ENCODE data around the gene ATG7. TPM values are rescaled to one million over a fixed set of nuclear protein-coding genes. Genes with fewer than 3 reads are reported as not detected.
"Not testable (repeated sequence)": the region's sequence is repeated elsewhere in the genome, so short reads cannot be mapped to it uniquely, and the experiment has no call there.

ATG7 gene
- total RNA-seq, 1 experiment from 2014 or later, result 35.2 TPM

DNA sequence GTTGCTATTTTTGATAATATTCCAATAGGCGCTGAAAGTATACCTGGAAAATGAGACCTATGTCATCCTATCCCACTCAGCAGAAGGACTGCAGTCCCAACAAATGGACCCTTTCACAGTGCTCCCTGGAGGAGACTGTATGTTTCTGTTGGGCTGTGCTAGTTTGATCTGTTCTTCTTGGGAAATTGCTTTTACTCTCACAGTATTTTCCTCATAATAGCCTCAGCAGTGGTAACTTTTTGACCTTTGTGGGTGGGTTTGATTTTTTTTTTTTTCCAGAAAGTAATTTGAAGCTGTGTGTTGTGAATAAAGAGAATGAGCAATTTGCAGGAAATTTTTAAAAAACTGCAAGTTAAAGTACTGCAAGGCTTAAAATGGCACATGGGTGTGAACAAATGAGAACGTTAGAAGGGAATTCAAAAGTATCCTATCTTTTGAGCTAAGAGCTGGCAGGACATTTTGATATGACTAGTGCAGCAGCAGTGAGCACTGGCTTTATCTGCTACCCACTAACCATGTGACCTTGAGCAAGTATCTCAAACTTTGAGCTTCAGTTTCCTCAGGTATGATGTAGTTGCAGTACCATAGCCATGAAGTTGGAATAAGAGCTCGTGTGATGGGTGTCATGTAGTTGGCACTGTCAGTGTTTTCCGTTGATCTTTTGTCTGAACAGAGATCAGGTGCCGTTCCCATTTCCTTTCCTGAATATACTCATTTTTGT, 118.4 kb downstream of the ATG7 start:
- no peak for DNase-seq
- Histone ChIP-seq H3K36me3 (replicated peaks; ENCODE audit: control insufficient read depth, insufficient read depth, low read length) (no peaks in the 10 kb centered on the region), H3K27me3 (ENCODE audit: control insufficient read depth, insufficient read depth, low read length) (no peaks in the 10 kb centered on the region), H3K4me3 (ENCODE audit: insufficient read depth, low read depth, low read length) (no peak overlapping the region)

DNA sequence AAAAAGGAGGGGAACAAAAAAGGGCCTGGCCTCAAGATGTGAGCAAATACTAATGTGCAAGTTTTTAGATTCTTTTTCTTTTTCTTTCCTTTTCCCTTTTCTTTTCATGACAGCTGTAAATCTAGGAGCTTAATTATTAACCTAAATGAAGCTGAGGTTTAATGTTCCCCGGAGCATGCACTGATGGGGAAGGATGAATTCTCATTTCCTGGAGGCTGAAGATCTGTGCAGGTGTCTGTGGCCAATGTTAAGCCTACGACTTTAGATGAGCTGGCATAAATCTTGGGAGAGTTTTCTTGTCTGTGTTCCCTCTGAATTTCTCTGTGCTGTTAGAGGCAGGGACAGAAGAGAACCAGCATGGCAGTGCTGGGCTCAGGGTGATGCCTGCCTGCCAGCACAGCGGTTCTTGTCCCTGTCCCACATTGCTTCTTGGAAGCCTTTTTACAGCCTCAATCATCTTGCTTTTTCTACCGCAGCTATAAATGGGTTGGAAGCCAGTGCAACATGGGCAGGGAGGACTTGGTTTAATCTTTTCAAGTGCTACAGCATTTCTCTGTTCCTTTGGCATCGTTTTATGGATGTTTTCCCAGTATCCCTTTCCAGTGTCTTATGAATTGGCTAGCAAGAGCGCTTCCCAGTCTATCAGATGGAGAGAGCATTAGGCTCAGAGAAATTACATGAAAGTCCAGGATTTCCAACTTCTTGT, 119.1 kb downstream of the ATG7 start:
- Histone ChIP-seq H3K4me3 (ENCODE audit: insufficient read depth, low read depth, low read length) (no peak overlapping the region), H3K27me3 (ENCODE audit: control insufficient read depth, insufficient read depth, low read length) (no peaks in the 10 kb centered on the region)

DNA sequence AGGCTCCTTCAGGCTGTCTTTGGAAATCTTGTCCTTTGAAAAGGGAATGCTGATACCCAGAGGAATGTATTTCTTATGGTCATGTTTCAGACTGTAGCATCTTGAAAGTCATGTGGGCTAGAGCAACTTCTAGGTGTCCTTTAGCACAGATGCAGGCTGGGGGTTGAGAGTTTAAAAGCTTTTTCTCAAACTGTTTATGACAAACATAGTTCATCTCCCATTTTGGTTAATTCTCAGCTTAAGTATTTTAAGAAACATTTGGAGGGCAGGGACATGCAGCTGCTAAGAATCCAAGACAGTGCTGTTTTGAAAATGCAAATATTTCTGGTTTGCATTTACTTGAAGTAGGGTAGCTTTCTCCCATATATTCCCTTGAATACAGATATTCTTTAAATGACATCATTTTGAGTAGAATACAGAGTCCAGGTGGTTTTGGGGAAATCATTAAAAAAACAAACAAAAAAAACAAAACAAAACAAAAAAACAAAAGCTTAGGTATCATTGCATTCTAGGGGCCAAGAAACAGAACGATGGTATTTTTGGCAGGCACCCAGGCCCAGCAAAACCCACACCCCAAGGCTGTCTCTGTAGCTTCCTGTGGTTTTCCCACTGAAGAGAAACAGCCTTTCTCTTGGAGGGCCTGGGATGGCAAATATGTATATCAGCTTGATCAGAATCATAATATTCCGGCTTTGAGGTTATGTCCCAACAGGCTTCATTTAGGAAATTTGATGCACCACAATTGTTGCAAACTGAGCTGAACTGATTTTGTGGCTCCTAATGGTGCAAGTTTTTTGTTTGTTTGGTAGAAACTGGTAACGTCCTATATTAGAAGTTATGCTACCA, 120.0 kb downstream of the ATG7 start:
- Histone ChIP-seq H3K27me3 (ENCODE audit: control insufficient read depth, insufficient read depth, low read length) (no peaks in the 10 kb centered on the region), H3K36me3 (replicated peaks; ENCODE audit: control insufficient read depth, insufficient read depth, low read length) (no peaks in the 10 kb centered on the region), H3K4me3 (ENCODE audit: insufficient read depth, low read depth, low read length) (no peak overlapping the region)
- DNase-seq, result no peak

More for the DNA sequence above, 119.1 kb downstream of the ATG7 start:
- DNase-seq, result no peak
- no peaks in the 10 kb centered on the region for H3K36me3 ChIP-seq (replicated peaks; ENCODE audit: control insufficient read depth, insufficient read depth, low read length)

DNA sequence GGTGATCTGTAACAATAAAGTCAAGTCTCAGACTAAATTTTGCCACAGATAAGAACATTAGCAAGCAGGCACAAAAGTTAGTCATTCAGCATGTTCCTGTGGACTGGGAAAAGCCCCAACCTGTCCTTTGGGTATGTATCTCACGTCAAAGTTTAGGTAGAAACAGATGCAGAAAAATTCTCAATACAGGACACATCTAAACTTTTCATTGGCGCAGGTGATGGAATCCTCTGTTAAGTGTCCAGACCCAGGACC, 120.6 kb downstream of the ATG7 start:
- Histone ChIP-seq H3K36me3 (replicated peaks; ENCODE audit: control insufficient read depth, insufficient read depth, low read length) (no peaks in the 10 kb centered on the region), H3K27me3 (ENCODE audit: control insufficient read depth, insufficient read depth, low read length) (no peaks in the 10 kb centered on the region), H3K4me3 (ENCODE audit: insufficient read depth, low read depth, low read length) (no peak overlapping the region)
- DNase-seq, result no peak

DNA sequence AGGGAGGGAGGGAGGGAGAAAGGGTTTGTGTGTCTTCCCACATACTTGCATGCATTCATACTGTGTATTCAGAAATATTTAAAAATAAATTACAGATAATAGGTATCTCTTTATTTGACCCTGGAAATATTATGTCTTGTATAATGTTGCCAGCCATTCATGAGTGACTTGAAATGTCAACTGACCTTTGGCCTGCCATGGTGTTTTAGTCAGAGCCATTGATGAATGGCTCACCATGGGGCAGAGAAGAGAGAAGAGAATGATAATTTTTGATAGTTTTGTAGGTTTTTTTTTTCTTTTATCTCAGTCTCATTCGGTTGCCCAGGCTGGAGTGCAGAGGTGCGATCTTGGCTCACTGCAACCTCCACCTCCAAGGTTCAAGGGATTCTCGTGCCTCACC, 121.2 kb downstream of the ATG7 start:
- no peak for DNase-seq
- no peaks in the 10 kb centered on the region for H3K36me3 ChIP-seq (replicated peaks; ENCODE audit: control insufficient read depth, insufficient read depth, low read length)
- no peaks in the 10 kb centered on the region for H3K27me3 ChIP-seq (ENCODE audit: control insufficient read depth, insufficient read depth, low read length)
- H3K4me3 ChIP-seq (ENCODE audit: insufficient read depth, low read depth, low read length), result no peak overlapping the region

DNA sequence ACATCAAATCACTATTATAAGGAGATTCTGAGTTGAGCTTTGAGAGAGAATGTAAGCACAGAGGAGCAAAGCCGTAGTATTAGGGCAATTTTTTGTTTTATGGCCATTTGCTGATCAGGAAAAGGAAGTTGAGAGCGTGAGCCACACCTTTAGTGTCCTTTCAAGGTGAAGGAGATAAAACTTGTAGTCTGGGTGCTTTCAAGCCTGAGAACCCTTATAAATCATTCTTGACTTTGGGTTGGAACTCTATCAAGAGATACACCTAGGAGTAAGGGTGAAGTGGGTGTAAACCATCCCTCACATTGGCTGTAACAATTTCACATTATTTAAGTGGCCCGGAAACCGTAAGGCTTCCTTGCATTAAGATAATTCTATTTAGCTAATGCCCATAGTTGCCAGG, 122.2 kb downstream of the ATG7 start:
- Histone ChIP-seq H3K4me3 (ENCODE audit: insufficient read depth, low read depth, low read length) (no peak overlapping the region), H3K36me3 (replicated peaks; ENCODE audit: control insufficient read depth, insufficient read depth, low read length) (no peaks in the 10 kb centered on the region), H3K27me3 (ENCODE audit: control insufficient read depth, insufficient read depth, low read length) (no peaks in the 10 kb centered on the region)
- DNase-seq, result no peak

DNA sequence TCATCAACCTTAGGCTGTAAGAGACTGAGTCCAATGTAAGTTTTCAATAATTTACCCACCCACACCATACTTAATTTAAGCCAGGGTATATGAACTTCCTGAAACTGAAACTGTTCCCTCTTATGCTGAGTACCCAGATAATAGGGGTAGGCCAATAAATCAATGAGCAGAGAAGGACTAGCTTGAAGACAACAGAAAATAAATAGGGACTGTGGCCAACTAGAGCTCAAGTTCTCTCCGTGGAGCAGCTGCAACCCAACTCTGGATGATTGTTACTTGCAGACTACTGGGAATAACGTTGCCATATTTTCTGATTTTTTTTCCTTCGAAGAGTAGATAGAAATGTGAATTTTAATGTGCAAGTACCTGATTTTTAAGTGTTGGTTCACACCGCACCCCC, 128.0 kb downstream of the ATG7 start:
- no peak for DNase-seq
- no peaks in the 10 kb centered on the region for H3K36me3 ChIP-seq (replicated peaks; ENCODE audit: control insufficient read depth, insufficient read depth, low read length)
- no peak overlapping the region for H3K4me3 ChIP-seq (ENCODE audit: insufficient read depth, low read depth, low read length)
- H3K27me3 ChIP-seq (ENCODE audit: control insufficient read depth, insufficient read depth, low read length), result no peaks in the 10 kb centered on the region

DNA sequence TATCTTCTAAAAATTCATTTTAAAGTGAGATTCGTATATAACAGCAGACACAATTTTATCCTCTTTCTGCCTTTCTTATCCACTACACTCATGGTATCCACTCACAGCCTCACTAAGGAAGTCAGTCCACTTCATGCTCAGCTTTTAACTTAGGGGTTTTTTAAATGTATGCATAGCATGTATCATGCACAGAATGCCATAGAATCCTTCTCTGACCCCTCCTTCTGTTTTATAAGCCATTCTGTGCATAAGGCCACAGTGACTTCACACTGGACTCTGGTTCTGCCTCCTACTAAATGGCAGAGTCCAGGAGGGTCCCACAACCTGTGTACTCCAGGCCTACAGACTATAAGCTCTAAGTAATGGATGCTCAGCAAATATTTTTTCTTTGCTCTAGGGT, 129.2 kb downstream of the ATG7 start:
- no peak for DNase-seq
- Histone ChIP-seq H3K27me3 (ENCODE audit: control insufficient read depth, insufficient read depth, low read length) (no peaks in the 10 kb centered on the region), H3K36me3 (replicated peaks; ENCODE audit: control insufficient read depth, insufficient read depth, low read length) (no peaks in the 10 kb centered on the region), H3K4me3 (ENCODE audit: insufficient read depth, low read depth, low read length) (no peak overlapping the region)

DNA sequence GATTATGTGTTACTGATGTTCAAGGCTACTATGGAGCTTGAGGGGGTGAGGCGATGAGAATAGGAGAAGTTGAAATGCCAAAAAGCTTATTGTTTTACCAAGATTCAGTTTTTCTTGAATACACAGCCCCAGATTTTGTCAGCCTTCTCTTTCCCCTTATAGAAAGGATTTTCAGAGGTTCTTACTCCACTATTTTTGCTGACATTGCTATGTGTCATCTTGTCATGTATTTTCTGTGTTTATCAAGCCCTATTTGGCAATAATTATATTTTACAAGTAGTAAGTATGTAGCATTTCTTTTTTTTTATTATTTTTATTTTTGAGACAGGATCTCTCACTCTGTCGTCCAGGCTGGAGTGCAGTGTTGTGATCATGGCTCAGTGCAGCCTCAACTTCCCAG, 133.1 kb downstream of the ATG7 start:
- H3K4me3 ChIP-seq (ENCODE audit: insufficient read depth, low read depth, low read length), result no peak overlapping the region
- DNase-seq, result no peak

DNA sequence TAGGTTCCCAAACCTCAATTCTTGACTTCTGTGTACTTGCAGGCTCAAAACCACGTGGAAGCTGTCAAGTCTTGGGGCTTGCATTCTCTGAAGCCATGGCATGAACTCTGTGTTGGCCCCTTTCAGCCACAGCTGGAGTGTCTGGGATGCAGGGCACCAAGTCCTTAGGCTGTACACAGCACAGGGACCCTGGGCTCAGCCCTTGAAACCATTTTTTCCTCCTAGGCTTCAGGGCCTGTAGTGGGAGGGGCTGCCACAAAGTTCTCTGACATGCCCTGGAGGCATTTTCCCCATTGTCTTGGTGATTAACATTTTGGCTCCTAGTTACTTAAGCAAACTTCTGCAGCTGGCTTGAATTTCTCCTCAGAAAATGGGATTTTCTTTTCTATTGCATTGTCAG, 135.4 kb downstream of the ATG7 start:
- Histone ChIP-seq H3K36me3 (replicated peaks; ENCODE audit: control insufficient read depth, insufficient read depth, low read length) (no peaks in the 10 kb centered on the region; the same call in none of the 2 replicates), H3K4me3 (ENCODE audit: insufficient read depth, low read depth, low read length) (no peak overlapping the region), H3K27me3 (ENCODE audit: control insufficient read depth, insufficient read depth, low read length) (no peaks in the 10 kb centered on the region)
- no peak for DNase-seq

More for the DNA sequence above, 133.1 kb downstream of the ATG7 start:
- no peaks in the 10 kb centered on the region; the same call in none of the 2 replicates for H3K36me3 ChIP-seq (replicated peaks; ENCODE audit: control insufficient read depth, insufficient read depth, low read length)
- no peaks in the 10 kb centered on the region for H3K27me3 ChIP-seq (ENCODE audit: control insufficient read depth, insufficient read depth, low read length)

DNA sequence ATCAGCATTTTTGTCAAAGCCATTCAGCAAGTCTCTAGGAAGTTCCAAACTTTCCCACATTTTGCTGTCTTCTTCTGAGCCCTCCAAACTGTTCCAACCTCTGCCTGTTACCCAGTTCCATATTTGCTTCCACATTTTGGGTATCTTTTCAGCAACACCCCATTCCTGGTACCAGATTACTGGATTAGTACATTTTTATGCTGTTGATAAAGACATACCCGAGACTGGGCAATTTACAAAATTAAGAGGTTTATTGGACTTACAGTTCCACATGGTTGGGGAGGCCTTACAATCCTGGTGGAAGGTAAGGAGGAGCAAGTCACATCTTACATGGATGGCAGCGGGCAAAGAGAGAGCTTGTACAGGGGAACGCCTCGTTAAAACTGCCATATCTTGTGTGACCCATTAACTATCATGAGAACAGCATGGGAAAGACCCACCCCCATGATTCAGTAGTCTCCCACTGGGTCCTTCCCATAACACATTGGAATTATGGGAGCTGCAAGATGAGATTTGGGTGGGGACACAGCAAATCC, 136.2 kb downstream of the ATG7 start:
- H3K4me3 ChIP-seq (ENCODE audit: insufficient read depth, low read depth, low read length); H3K36me3 ChIP-seq (replicated peaks; ENCODE audit: control insufficient read depth, insufficient read depth, low read length); H3K27me3 ChIP-seq (ENCODE audit: control insufficient read depth, insufficient read depth, low read length); DNase-seq: not testable (repeated sequence)

DNA sequence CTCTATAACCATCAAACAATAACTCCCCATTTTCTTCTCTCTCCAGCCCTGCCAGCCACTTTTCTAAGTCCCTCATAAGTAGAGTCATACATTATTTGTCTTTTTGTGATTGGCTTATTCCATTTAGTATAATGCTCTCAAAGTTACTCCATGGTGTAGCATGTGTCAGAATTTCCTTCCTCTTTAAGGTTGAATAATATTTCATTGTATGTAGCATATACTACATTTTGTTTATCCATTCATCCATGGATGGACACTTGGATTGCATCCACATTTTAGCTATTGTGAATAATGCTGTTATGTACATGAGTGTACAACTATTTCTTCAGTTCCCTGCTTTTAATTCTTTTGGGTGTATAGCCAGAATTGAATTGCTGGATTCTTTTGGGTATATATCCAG, 138.4 kb downstream of the ATG7 start:
- H3K36me3 ChIP-seq (replicated peaks; ENCODE audit: control insufficient read depth, insufficient read depth, low read length), result no peaks in the 10 kb centered on the region; the same call in none of the 2 replicates
- DNase-seq, result no peak
- H3K27me3 ChIP-seq (ENCODE audit: control insufficient read depth, insufficient read depth, low read length), result no peaks in the 10 kb centered on the region
- no peak overlapping the region for H3K4me3 ChIP-seq (ENCODE audit: insufficient read depth, low read depth, low read length)

DNA sequence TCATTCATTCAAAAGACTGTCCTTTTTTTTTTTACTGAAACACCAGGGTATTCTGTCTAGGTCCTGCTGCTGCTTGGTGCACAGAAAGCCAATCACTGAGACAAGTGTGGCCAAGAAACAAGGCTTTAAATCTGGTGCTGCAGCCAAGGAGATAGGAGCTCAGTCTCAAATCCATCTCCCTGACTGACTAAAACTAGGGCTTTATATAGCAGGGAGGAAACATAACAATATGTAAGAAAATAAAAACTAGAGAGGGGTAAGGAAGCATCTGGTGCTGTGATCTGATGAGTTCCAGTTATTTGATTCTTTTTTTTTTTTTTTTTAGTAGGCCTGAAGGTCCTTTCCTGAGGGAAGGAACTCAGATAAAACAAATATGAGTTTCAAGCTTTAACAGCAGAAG, 139.8 kb downstream of the ATG7 start:
- no peak for DNase-seq
- Histone ChIP-seq H3K4me3 (ENCODE audit: insufficient read depth, low read depth, low read length) (no peak overlapping the region), H3K27me3 (ENCODE audit: control insufficient read depth, insufficient read depth, low read length) (no peaks in the 10 kb centered on the region), H3K36me3 (replicated peaks; ENCODE audit: control insufficient read depth, insufficient read depth, low read length) (no peaks in the 10 kb centered on the region; the same call in none of the 2 replicates)

DNA sequence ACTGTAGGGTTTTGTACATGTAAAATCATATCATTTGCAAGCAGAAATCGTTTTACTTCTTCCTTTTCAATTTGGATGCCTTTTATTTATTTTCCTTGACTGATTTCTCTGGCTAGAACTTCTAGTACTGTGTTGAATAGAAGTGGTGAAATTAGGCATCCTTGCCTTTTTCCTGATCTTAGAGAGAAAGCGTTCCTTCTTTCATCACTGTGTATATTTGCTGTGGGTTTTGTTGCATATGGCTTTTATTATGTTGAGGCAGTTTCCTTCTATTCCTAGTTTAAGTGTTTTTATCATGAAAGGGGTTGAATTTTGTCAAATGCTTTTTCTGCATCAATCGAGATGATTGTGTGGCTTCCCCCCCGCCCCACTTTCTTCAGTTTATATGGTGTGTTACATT, 140.9 kb downstream of the ATG7 start:
- Histone ChIP-seq H3K27me3 (ENCODE audit: control insufficient read depth, insufficient read depth, low read length) (no peaks in the 10 kb centered on the region), H3K4me3 (ENCODE audit: insufficient read depth, low read depth, low read length) (no peak overlapping the region), H3K36me3 (replicated peaks; ENCODE audit: control insufficient read depth, insufficient read depth, low read length) (no peaks in the 10 kb centered on the region)
- DNase-seq, result no peak

DNA sequence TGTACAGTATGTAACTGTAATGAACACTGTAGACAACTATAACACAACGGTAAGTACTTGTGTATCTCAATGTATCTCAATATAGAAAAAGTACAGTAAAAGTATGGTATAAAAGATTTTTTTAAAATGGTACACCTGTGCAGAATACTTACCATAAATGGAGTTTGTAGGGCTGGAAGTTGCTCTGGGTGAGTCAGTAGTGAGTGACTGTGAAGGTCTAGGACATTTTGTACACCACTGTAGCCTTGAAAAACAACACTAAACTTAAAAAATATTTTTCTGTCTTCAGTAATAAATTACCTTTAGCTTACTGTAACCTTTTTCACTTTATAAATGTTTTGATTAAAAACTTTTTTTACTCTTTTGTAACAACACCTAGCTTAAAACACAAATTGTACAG, 142.9 kb downstream of the ATG7 start:
- H3K27me3 ChIP-seq (ENCODE audit: control insufficient read depth, insufficient read depth, low read length), result no peaks in the 10 kb centered on the region
- H3K4me3 ChIP-seq (ENCODE audit: insufficient read depth, low read depth, low read length), result no peak overlapping the region
- DNase-seq, result no peak
- no peaks in the 10 kb centered on the region for H3K36me3 ChIP-seq (replicated peaks; ENCODE audit: control insufficient read depth, insufficient read depth, low read length)

All from H7 (cell line).